SJCRH30 (cell line): Measurements from ENCODE around the gene ZNF45. TPM values are rescaled to one million over a fixed set of nuclear protein-coding genes. Genes with fewer than 3 reads are reported as not detected.
A peak's percentile ranks its signal among the peaks of the same experiment; 100 is the strongest.

ENCODE experiments used
- DNase-seq, 2 experiments: peaks; one replicate each; pipeline ENCODE4 v3.0.0-alpha.2; 2015 to 2020
- H3K27ac ChIP-seq: fragments of 250-450 bp; sonication (Bioruptor Pico); 2 replicates; pipeline ENCODE4 v1.5.1; 2020; ENCODE audit warnings: mild to moderate bottlenecking, moderate library complexity
- H3K27me3 ChIP-seq: fragments of 250-450 bp; sonication (Bioruptor Pico); 2 replicates; pipeline ENCODE4 v1.5.1; 2020; ENCODE audit warnings: mild to moderate bottlenecking, moderate library complexity
- H3K36me3 ChIP-seq: fragments of 250-450 bp; sonication (Bioruptor Pico); 2 replicates; pipeline ENCODE4 v1.5.1; 2020; ENCODE audit warnings: mild to moderate bottlenecking, moderate library complexity
- H3K4me1 ChIP-seq: fragments of 250-450 bp; sonication (Bioruptor Pico); 2 replicates; pipeline ENCODE4 v1.5.1; 2020; ENCODE audit warnings: mild to moderate bottlenecking, moderate library complexity
- H3K4me3 ChIP-seq: fragments of 250-450 bp; sonication (Bioruptor Pico); 2 replicates; pipeline ENCODE4 v1.5.1; 2020; ENCODE audit warnings: mild to moderate bottlenecking, moderate library complexity
- H3K9me3 ChIP-seq: fragments of 250-450 bp; sonication (Bioruptor Pico); replicated peaks from 2 replicates; pipeline ENCODE4 v1.5.1; 2020; ENCODE audit warnings: mild to moderate bottlenecking, moderate library complexity
- total RNA-seq: library from RNA; depleted of rRNA; stranded (reverse); fragments of >200 nt; shearing (Covaris generic); gene quantifications from 2 replicates; pipeline ENCODE4 v1.2.3, GENCODE V29; 2014

Gene ZNF45
- total RNA-seq, 1 experiment from 2014 or later, result 14.4 TPM

DNA sequence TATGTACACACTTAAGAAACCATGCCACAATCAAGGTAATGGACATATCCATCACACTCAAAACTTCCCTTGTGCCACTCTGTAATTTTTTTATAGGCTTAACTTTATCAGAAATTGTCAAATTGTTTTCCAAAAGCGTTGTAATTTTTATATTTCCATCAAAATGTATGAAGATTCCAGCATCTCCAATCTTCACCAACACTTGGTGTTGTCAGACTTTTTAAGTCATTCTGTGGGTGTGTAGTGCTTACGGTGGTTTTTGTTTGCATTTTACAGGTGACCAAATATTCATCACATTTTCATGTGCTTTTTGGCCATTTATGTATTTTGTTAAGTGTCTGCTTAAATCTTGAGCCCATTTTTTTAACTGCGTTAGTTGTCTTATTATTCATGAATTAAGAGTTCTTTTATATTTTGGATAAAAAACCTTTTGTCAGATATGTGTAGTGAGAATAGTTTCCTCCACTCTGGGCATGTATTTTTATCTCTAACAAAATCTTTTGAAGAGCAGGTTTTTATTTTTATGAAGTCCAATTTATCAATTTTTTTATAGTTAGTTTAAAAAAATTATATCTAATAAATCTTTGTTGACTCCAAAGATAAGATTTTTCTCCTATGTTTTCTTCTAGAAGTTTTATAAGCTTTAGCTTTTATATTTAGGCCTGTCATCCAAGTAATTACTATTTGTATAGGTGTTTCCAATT, 4.6 kb upstream of the ZNF45 start:
- Histone ChIP-seq H3K9me3 (peaks cover 10% of the 10 kb centered on the region; the same call in 1 of the 2 replicates), H3K4me1 (0 out of 2 replicates have a peak, but pooled peaks cover 4% of the 10 kb centered on the region), H3K36me3 (no peaks in the 10 kb centered on the region), H3K27ac (no peak overlapping the region), H3K27me3 (no peaks in the 10 kb centered on the region), H3K4me3 (no peak overlapping the region)
- DNase-seq, result no peak

DNA sequence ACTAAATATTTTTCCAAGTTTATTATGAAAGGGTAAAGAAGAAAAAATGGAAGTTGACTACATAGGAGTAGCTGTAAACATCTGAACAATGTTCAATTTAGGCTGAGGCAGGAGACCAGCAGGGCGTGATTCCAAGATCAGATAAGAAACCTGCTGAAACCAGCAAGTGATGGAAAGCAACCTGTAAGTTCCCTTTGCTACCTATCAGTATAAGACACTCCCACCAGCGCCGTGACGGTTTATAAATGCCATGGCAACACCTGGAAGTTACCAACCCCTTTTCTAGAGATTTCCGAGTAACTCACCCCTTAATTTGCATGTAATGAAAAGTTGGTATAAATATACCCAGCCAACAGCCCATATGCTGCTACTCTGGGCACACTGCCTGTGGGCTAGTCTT, 1.1 kb upstream of the ZNF45 start:
- Histone ChIP-seq H3K4me1 (peaks cover 9% of the 10 kb centered on the region), H3K27ac (no peak overlapping the region), H3K27me3 (no peaks in the 10 kb centered on the region), H3K9me3 (peaks cover 10% of the 10 kb centered on the region; the same call in 1 of the 2 replicates), H3K36me3 (peaks cover 18% of the 10 kb centered on the region), H3K4me3 (no peak overlapping the region)
- no peak for DNase-seq

GRCh38 chr19:43934055-43934984, 762 bp downstream of the ZNF45 start:
- peak in 1 of 2 experiments; percentile 23 for DNase-seq
- H3K36me3 ChIP-seq, result peaks cover 36% of the 10 kb centered on the region

GRCh38 chr19:43928820-43929219, 6.3 kb downstream of the ZNF45 start:
- H3K4me1 ChIP-seq, result peaks cover 1% of the 10 kb centered on the region
- H3K36me3 ChIP-seq, result peaks cover 89% of the 10 kb centered on the region
- no peak for DNase-seq
- H3K9me3 ChIP-seq, result no peaks in the 10 kb centered on the region
- no peak overlapping the region for H3K4me3 ChIP-seq
- H3K27me3 ChIP-seq, result no peaks in the 10 kb centered on the region
- no peak overlapping the region for H3K27ac ChIP-seq

More at GRCh38 chr19:43934055-43934984, 762 bp downstream of the ZNF45 start:
- Histone ChIP-seq H3K27ac (peak overlapping the region; percentile 57), H3K27me3 (no peaks in the 10 kb centered on the region), H3K9me3 (peaks cover 10% of the 10 kb centered on the region; the same call in 1 of the 2 replicates), H3K4me1 (peaks cover 9% of the 10 kb centered on the region), H3K4me3 (peak overlapping the region; percentile 83)

DNA sequence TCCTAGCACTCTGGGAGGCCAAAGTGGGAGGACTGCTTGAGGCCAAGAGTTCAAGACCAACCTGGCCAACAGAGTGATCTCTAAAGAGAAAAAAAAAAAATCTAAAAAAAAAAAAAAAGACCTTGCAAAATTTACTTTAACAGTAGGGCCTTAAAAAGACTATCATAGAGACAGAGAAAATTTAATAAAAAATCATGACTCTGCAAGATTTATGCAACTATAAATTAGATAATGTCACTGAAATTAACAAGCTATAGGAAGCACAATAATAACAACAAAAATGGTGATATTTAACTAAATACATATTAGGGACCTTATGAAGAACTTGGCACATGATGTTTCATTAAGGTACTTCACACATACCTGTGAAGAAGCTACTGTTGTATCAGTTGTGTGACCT, 11.2 kb downstream of the ZNF45 start:
- no peak overlapping the region for H3K4me3 ChIP-seq
- no peaks in the 10 kb centered on the region for H3K27me3 ChIP-seq
- no peak for DNase-seq
- H3K4me1 ChIP-seq, result no peaks in the 10 kb centered on the region
- no peaks in the 10 kb centered on the region for H3K9me3 ChIP-seq
- H3K27ac ChIP-seq, result no peak overlapping the region
- H3K36me3 ChIP-seq, result peaks cover 91% of the 10 kb centered on the region

GRCh38 chr19:43914051-43914450, 21.0 kb downstream of the ZNF45 start:
- no peak for DNase-seq
- no peak overlapping the region for H3K4me3 ChIP-seq
- H3K36me3 ChIP-seq, result peaks cover 75% of the 10 kb centered on the region
- no peaks in the 10 kb centered on the region for H3K27me3 ChIP-seq
- peaks cover 24% of the 10 kb centered on the region for H3K9me3 ChIP-seq
- H3K4me1 ChIP-seq, result no peaks in the 10 kb centered on the region
- no peak overlapping the region for H3K27ac ChIP-seq

DNA sequence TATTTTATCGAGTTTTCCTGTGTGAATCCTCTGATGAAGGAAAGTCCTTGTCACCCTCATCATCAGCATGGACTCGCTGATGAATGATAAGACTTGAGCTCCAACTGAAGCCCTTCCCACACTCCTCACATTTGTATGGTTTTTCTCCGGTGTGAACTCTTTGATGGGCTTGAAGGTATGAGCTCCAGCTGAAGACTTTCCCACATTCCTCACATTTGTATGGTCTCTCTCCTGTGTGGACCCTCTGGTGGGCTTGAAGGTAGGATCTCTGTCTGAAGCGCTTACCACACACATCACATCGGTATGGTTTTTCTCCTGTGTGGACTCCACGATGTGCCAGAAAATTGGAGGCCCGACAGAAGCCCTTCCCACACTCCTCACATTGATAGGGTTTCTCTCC, 21.7 kb downstream of the ZNF45 start:
- no peaks in the 10 kb centered on the region for H3K27me3 ChIP-seq
- no peak overlapping the region for H3K4me3 ChIP-seq
- H3K4me1 ChIP-seq, result no peaks in the 10 kb centered on the region
- no peak for DNase-seq
- no peak overlapping the region for H3K27ac ChIP-seq
- peaks cover 68% of the 10 kb centered on the region for H3K36me3 ChIP-seq
- H3K9me3 ChIP-seq, result peaks cover 24% of the 10 kb centered on the region

DNA sequence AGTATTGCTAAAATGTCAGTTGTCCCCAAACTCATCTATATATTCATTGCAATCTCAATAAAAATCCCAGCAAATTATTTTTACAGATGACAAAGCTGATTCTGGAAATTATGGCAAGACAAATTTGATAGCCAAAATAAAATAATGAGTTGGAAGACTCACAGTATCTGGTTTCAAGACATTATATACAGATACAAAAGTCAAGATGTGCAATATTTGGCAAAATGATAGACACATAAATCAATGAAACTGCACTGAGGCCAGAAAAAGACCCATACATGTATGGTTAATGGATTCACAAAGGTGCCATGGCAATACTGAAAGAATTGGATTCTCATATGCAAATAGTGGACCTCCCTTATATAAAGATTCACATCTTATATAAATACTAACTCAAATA, 24.2 kb downstream of the ZNF45 start:
- H3K9me3 ChIP-seq, result peaks cover 22% of the 10 kb centered on the region
- H3K27ac ChIP-seq, result no peak overlapping the region
- no peaks in the 10 kb centered on the region for H3K4me1 ChIP-seq
- no peak for DNase-seq
- peaks cover 46% of the 10 kb centered on the region for H3K36me3 ChIP-seq
- H3K4me3 ChIP-seq, result no peak overlapping the region
- H3K27me3 ChIP-seq, result no peaks in the 10 kb centered on the region

DNA sequence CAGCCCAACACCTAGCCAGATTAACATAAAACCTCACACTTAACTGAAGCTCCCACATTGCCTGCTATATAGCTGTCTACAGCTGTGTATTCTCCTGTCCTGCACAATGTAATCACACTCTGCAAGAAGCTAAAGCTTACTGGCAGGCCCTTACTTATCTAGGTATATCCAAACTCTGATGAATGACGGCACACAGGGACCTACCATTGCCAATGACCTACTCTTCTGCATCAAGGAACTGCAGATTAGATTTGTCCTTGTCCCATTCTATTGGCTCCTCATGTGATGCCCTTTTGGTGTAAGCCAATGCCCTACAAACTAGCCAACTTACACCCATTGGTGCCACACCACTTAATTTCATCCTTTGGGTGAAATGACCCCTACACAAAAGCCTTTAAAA, 26.4 kb downstream of the ZNF45 start:
- Histone ChIP-seq H3K27me3 (no peaks in the 10 kb centered on the region), H3K9me3 (peaks cover 15% of the 10 kb centered on the region), H3K36me3 (peaks cover 24% of the 10 kb centered on the region), H3K27ac (no peak overlapping the region), H3K4me3 (no peak overlapping the region), H3K4me1 (no peaks in the 10 kb centered on the region)
- DNase-seq, result no peak

GRCh38 chr19:43906774-43907173, 28.3 kb downstream of the ZNF45 start:
- no peak for DNase-seq
- H3K36me3 ChIP-seq, result peaks cover 7% of the 10 kb centered on the region
- H3K4me1 ChIP-seq, result no peaks in the 10 kb centered on the region
- H3K27ac ChIP-seq, result no peak overlapping the region
- H3K9me3 ChIP-seq, result peaks cover 12% of the 10 kb centered on the region
- H3K27me3 ChIP-seq, result no peaks in the 10 kb centered on the region
- H3K4me3 ChIP-seq, result no peak overlapping the region

- Histone ChIP-seq H3K27me3 (no peaks in the 10 kb centered on the region), H3K27ac (no peak overlapping the region), H3K4me3 (no peak overlapping the region), H3K36me3 (peaks cover 7% of the 10 kb centered on the region), H3K4me1 (no peaks in the 10 kb centered on the region), H3K9me3 (peaks cover 12% of the 10 kb centered on the region)
- DNase-seq, result no peak
Observed at GRCh38 chr19:43905897-43906296, 29.2 kb downstream of the ZNF45 start.

- H3K27ac ChIP-seq, result no peak overlapping the region
- peaks cover 3% of the 10 kb centered on the region for H3K36me3 ChIP-seq
- DNase-seq, result no peak
- no peaks in the 10 kb centered on the region for H3K4me1 ChIP-seq
- peaks cover 12% of the 10 kb centered on the region for H3K9me3 ChIP-seq
- no peaks in the 10 kb centered on the region for H3K27me3 ChIP-seq
- H3K4me3 ChIP-seq, result peak overlapping the region; percentile 69
Observed at GRCh38 chr19:43902399-43902798, 32.7 kb downstream of the ZNF45 start.

- peak overlapping the region; percentile 69 for H3K4me3 ChIP-seq
- peaks cover 12% of the 10 kb centered on the region for H3K9me3 ChIP-seq
- H3K27ac ChIP-seq, result peak overlapping the region; percentile 15; the same call in 1 of the 2 replicates
- peak; percentile 85 to 90 for DNase-seq
- H3K27me3 ChIP-seq, result no peaks in the 10 kb centered on the region
- H3K4me1 ChIP-seq, result no peaks in the 10 kb centered on the region
- H3K36me3 ChIP-seq, result peaks cover 2% of the 10 kb centered on the region; the same call in 1 of the 2 replicates
Observed at GRCh38 chr19:43901395-43902390, 33.4 kb downstream of the ZNF45 start.

DNA sequence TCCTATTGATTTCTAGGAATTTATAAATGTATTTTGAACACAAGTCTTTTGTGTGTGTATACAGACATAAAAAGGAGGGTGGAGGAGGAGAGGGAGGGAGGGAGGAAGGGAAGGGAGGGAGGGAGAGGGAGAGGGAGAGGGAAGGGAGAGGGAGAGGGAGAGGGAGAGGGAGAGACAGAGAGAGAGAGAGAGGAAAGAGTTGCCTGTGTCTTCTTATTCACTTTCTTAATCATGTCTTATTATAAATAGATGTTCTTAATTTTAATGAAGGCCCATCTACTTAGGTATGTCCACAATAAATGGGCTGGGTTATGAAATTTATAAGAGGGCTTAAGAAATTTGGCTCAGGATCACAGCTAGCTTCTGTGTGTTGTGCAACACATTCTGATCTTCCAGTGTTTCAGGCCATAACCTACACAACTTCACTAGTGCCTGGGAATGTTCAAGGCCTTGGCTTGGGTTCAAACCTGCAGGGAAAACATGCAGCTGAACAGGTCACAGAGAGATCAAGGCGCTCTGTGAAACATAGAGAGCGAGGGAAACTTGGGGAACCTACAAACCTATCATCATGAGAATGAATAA, 39.3 kb downstream of the ZNF45 start:
- H3K4me1 ChIP-seq, result no peaks in the 10 kb centered on the region
- no peak overlapping the region for H3K4me3 ChIP-seq
- DNase-seq, result no peak
- no peaks in the 10 kb centered on the region for H3K27me3 ChIP-seq
- H3K9me3 ChIP-seq, result no peaks in the 10 kb centered on the region; the same call in 1 of the 2 replicates
- H3K36me3 ChIP-seq, result peaks cover 2% of the 10 kb centered on the region; the same call in 1 of the 2 replicates
- no peak overlapping the region for H3K27ac ChIP-seq
